HCT116 (cell line): ENCODE data around the gene CHEK2. TPM values are rescaled to one million over a fixed set of nuclear protein-coding genes. Genes with fewer than 3 reads are reported as not detected.

Experiments used
- ATAC-seq: fragments of 200-7000 bp; cut with Tn5 transposase; 2 replicates; pipeline ENCODE4 v1.9.1; 2020; ENCODE audit warnings: mild to moderate bottlenecking, moderate library complexity
- BruUV-seq: library from RNA; stranded (reverse); fragments of 400-500 nt; replicated peaks from 2 replicates; lab custom pipeline; 2021; lab: Mats Ljungman, UMichigan
- CTCF ChIA-PET: fragments of 300-600 bp; sonication (Branson Sonifier 250); formaldehyde crosslinking; loops from one replicate; lab custom pipeline; 2021; ENCODE audit warnings: antibody characterized with exemption; lab: Charles Lee
- POLR2A ChIA-PET: fragments of 300-600, 350-600 bp; sonication (Branson Sonifier 250); formaldehyde crosslinking; loops from one replicate; lab custom pipeline; 2021; ENCODE audit warnings: antibody characterized with exemption; lab: Charles Lee
- RAD21 ChIA-PET, 2 experiments: fragments of 300-600 bp; sonication (Branson Sonifier 250); formaldehyde crosslinking; loops; one replicate each; lab custom pipeline; 2023; ENCODE audit warnings: low total read pairs in 2 of 2; ENCODE audit not compliant: uncharacterized antibody in 2 of 2, unreplicated experiment in 2 of 2, low non-redundant PET in 1 of 2; lab: Charles Lee
- DNase-seq: peaks from one replicate; pipeline ENCODE4 v3.0.0-alpha.2; 2010; ENCODE audit warnings: low read depth, low spot score
- H2AFZ ChIP-seq: fragments of 200-600 bp; shearing (Covaris generic), sonication (generic); 2 replicates; pipeline ENCODE4 v1.6.1; 2017; ENCODE audit warnings: low read depth, mixed run types, mixed read lengths, antibody characterized with exemption, low read length; ENCODE audit not compliant: poor library complexity, severe bottlenecking
- H3K27ac ChIP-seq: 2 replicates; pipeline ENCODE4 v1.5.1; 2012; ENCODE audit warnings: low read depth, low read length
- H3K27me3 ChIP-seq: fragments of 200-600 bp; sonication (generic); 2 replicates; pipeline ENCODE4 v1.6.1; 2016; ENCODE audit warnings: mixed run types, low read length, mixed read lengths; ENCODE audit not compliant: insufficient read depth
- H3K36me3 ChIP-seq, 2 experiments: fragments of 200-500 bp in 1 of 2; fragments of 200-600 bp in 1 of 2; sonication (Bioruptor generic) in 1 of 2; sonication (generic) in 1 of 2; 2 replicates each; pipeline versions ENCODE4 v1.5.1 to v1.6.1; 2014 to 2016; ENCODE audit warnings: low read length in 2 of 2, inconsistent platforms in 1 of 2, mixed read lengths in 1 of 2, mixed run types in 1 of 2; ENCODE audit not compliant: insufficient read depth in 2 of 2, control insufficient read depth in 1 of 2
- H3K4me1 ChIP-seq, 2 experiments: fragments of 200-600 bp in 1 of 2; sonication (generic) in 1 of 2; 2 replicates each; pipeline versions ENCODE4 v1.5.1 to v1.6.1; 2012 to 2017; ENCODE audit warnings: low read length in 2 of 2, inconsistent platforms in 1 of 2, mild to moderate bottlenecking in 1 of 2, mixed read lengths in 1 of 2, mixed run types in 1 of 2, moderate library complexity in 1 of 2; ENCODE audit not compliant: insufficient read depth in 2 of 2, control insufficient read depth in 1 of 2
- H3K4me2 ChIP-seq: fragments of 200-600 bp; sonication (generic); 2 replicates; pipeline ENCODE4 v1.6.1; 2017; ENCODE audit warnings: mixed run types, low read length, mixed read lengths
- H3K4me3 ChIP-seq, 2 experiments: fragments of 200-600 bp in 1 of 2; sonication (generic) in 1 of 2; replicated peaks in 1 of 2; 2 replicates each; pipeline ENCODE4 v1.5.1; 2011 to 2016; ENCODE audit warnings: low read length in 2 of 2, control low read depth in 1 of 2, low read depth in 1 of 2, mild to moderate bottlenecking in 1 of 2, mixed read lengths in 1 of 2, mixed run types in 1 of 2
- H3K79me2 ChIP-seq: fragments of 200-600 bp; sonication (generic); 2 replicates; pipeline ENCODE4 v1.6.1; 2017; ENCODE audit warnings: mild to moderate bottlenecking, mixed run types, low read length, moderate library complexity, mixed read lengths; ENCODE audit not compliant: insufficient read depth
- H3K9ac ChIP-seq: fragments of 200-600 bp; sonication (generic); 2 replicates; pipeline ENCODE4 v1.6.1; 2016; ENCODE audit warnings: low read length, mixed read lengths
- H3K9me2 ChIP-seq: fragments of 200-600 bp; sonication (generic), shearing (Covaris generic); 2 replicates; pipeline ENCODE4 v1.6.1; 2017; ENCODE audit warnings: mixed run types, mild to moderate bottlenecking, moderate library complexity; ENCODE audit not compliant: insufficient read depth
- H3K9me3 ChIP-seq, 2 experiments: fragments of 200-500 bp in 1 of 2; fragments of 200-600 bp in 1 of 2; sonication (Bioruptor generic) in 1 of 2; sonication (generic) in 1 of 2; 2 replicates each; pipeline ENCODE4 v1.6.1; 2014 to 2017; ENCODE audit warnings: low read length in 2 of 2, mixed read lengths in 2 of 2, inconsistent platforms in 1 of 2, low read depth in 1 of 2, mild to moderate bottlenecking in 1 of 2, mixed run types in 1 of 2, moderate library complexity in 1 of 2; ENCODE audit not compliant: control insufficient read depth in 1 of 2, insufficient read depth in 1 of 2
- H4K20me1 ChIP-seq: fragments of 200-600 bp; sonication (generic), shearing (Covaris generic); 2 replicates; pipeline ENCODE4 v1.6.1; 2017; ENCODE audit warnings: mixed run types, mild to moderate bottlenecking, moderate library complexity; ENCODE audit not compliant: insufficient read depth
- ATF3 ChIP-seq: IDR thresholded peaks from 2 replicates; pipeline ENCODE4 v1.6.1; 2012
- CBX3 ChIP-seq: IDR thresholded peaks from 2 replicates; pipeline ENCODE4 v1.6.1; 2012; ENCODE audit warnings: low read depth
- CEBPB ChIP-seq: IDR thresholded peaks from 2 replicates; pipeline ENCODE4 v1.6.1; 2012; ENCODE audit warnings: low read depth
- CTCF ChIP-seq, 3 experiments: fragments of 200-600 bp in 1 of 3; sonication (generic) in 1 of 3; IDR thresholded peaks in 2 of 3; conservative IDR thresholded peaks in 1 of 3; 2 replicates each; pipeline ENCODE4 v1.5.1; 2012 to 2017; ENCODE audit warnings: low read depth in 2 of 3, low read length in 2 of 3, antibody characterized with exemption in 1 of 3, borderline replicate concordance in 1 of 3, control low read depth in 1 of 3, mild to moderate bottlenecking in 1 of 3, mixed read lengths in 1 of 3, mixed run types in 1 of 3, moderate library complexity in 1 of 3; ENCODE audit not compliant: insufficient read depth in 1 of 3
- JUND ChIP-seq: IDR thresholded peaks from 2 replicates; pipeline ENCODE4 v1.6.1; 2012
- MAX ChIP-seq: IDR thresholded peaks from 2 replicates; pipeline ENCODE4 v1.6.1; 2012
- POLR2AphosphoS5 ChIP-seq: IDR thresholded peaks from 2 replicates; pipeline ENCODE4 v1.6.1; 2011; ENCODE audit warnings: mild to moderate bottlenecking, low read depth, low read length, moderate library complexity
- RAD21 ChIP-seq: IDR thresholded peaks from 2 replicates; pipeline ENCODE4 v1.6.1; 2012; ENCODE audit warnings: low read depth, mild to moderate bottlenecking
- REST ChIP-seq: IDR thresholded peaks from 2 replicates; pipeline ENCODE4 v1.6.1; 2012; ENCODE audit warnings: low read depth
- SIN3A ChIP-seq: IDR thresholded peaks from 2 replicates; pipeline ENCODE4 v1.6.1; 2012; ENCODE audit warnings: low read depth
- SRF ChIP-seq: IDR thresholded peaks from 2 replicates; pipeline ENCODE4 v1.6.1; 2012; ENCODE audit warnings: low read depth
- TCF7L2 ChIP-seq: IDR thresholded peaks from 2 replicates; pipeline ENCODE4 v1.7.0; 2011; ENCODE audit warnings: borderline replicate concordance, inconsistent platforms; ENCODE audit not compliant: insufficient read depth, insufficient read length; ENCODE audit errors: extremely low read depth
- YY1 ChIP-seq: IDR thresholded peaks from 2 replicates; pipeline ENCODE4 v1.6.1; 2011; ENCODE audit warnings: low read length, low read depth, moderate library complexity, mild to moderate bottlenecking; ENCODE audit not compliant: insufficient replicate concordance; ENCODE audit errors: extremely low read depth
- intact Hi-C: fragments of 100-400 bp; cut with micrococcal nuclease; formaldehyde crosslinking; loops from 2 replicates; pipeline ENCODE4 v1.10.0; 2022
- total RNA-seq: library from RNA; stranded (reverse); gene quantifications from one replicate; pipeline ENCODE4 v1.2.1, GENCODE V29; 2021; ENCODE audit not compliant: unreplicated experiment

Gene CHEK2
- total RNA-seq, 1 experiment from 2014 or later = 47.1 TPM

- no peak for ATAC-seq
- intact Hi-C loops = no loop called here
- H3K27me3 ChIP-seq = no peaks in the 10 kb centered on the region
- H3K4me1 ChIP-seq = peaks cover 0 to 7% of the 10 kb centered on the region in 2 experiments; a peak in 2 of 4 replicates
- RAD21 ChIA-PET = no interaction called here
- CTCF ChIA-PET = no interaction called here
- H3K4me3 ChIP-seq = no peak overlapping the region
- H3K9me3 ChIP-seq = no peaks in the 10 kb centered on the region
- POLR2A ChIA-PET = no interaction called here
- TF ChIP-seq MAX (no peak), CBX3 (no peak)
- no peak overlapping the region for H3K4me2 ChIP-seq
- no peak overlapping the region for H2AFZ ChIP-seq
- no peak overlapping the region for H3K27ac ChIP-seq
- no peaks in the 10 kb centered on the region; the same call in 1 of the 2 replicates for H4K20me1 ChIP-seq
- BruUV-seq = no TSS peak
- H3K9ac ChIP-seq = no peak overlapping the region
- no peaks in the 10 kb centered on the region for H3K79me2 ChIP-seq
- no peaks in the 10 kb centered on the region for H3K9me2 ChIP-seq
- H3K36me3 ChIP-seq = peaks cover 12 to 13% of the 10 kb centered on the region in 2 experiments
- no peak for DNase-seq
These were observed 30.3 kb downstream of the CHEK2 start for GRCh38 chr22:28711341-28711740.

- Histone ChIP-seq H3K4me1 (peaks cover 0 to 7% of the 10 kb centered on the region in 2 experiments; a peak in 2 of 4 replicates), H2AFZ (no peak overlapping the region), H3K27me3 (no peaks in the 10 kb centered on the region), H3K79me2 (no peaks in the 10 kb centered on the region), H3K4me2 (no peak overlapping the region; the same call in 1 of the 2 replicates), H4K20me1 (no peaks in the 10 kb centered on the region; the same call in 1 of the 2 replicates), H3K9ac (no peak overlapping the region), H3K27ac (no peak overlapping the region), H3K9me2 (no peaks in the 10 kb centered on the region), H3K36me3 (peaks cover 12% of the 10 kb centered on the region in 2 experiments), H3K4me3 (no peak overlapping the region), H3K9me3 (no peaks in the 10 kb centered on the region)
- POLR2A ChIA-PET = no interaction called here
- intact Hi-C loops = no loop called here
- CTCF ChIA-PET = no interaction called here
- ATAC-seq = no peak
- no peak for DNase-seq
- BruUV-seq = no TSS peak
- RAD21 ChIA-PET = no interaction called here
- no peak for TF ChIP-seq POLR2AphosphoS5
- TF ChIP-seq JUND = no peak
- TF ChIP-seq ATF3 = no peak
- TF ChIP-seq TCF7L2 = no peak
- no peak for TF ChIP-seq SIN3A
- TF ChIP-seq CEBPB = no peak
- TF ChIP-seq MAX = no peak
- TF ChIP-seq REST = no peak
- no peak for TF ChIP-seq RAD21
- TF ChIP-seq YY1 = no peak
- TF ChIP-seq CBX3 = no peak
- TF ChIP-seq CTCF (IDR thresholded peaks at IDR 0.05 in 2 of 3, conservative IDR thresholded peaks at IDR 0.05 in 1 of 3; ENCODE audit: borderline replicate concordance in 1 of 3, insufficient read depth in 1 of 3, low read depth in 2 of 3, low read length in 2 of 3) = no peak
- TF ChIP-seq SRF = no peak
These were observed 30.9 kb downstream of the CHEK2 start for GRCh38 chr22:28710576-28711191.
